GM19395 (cell line): Measurements from ENCODE around the gene KBTBD3.
A peak's percentile ranks its signal among the peaks of the same experiment; 100 is the strongest.

Source experiments
- ATAC-seq: cut with Tn5 transposase; IDR thresholded peaks from one replicate; pipeline ENCODE4 v1.9.1; 2021; ENCODE audit warnings: mild to moderate bottlenecking, moderate library complexity; ENCODE audit not compliant: unreplicated experiment

The KBTBD3 gene, protein sequence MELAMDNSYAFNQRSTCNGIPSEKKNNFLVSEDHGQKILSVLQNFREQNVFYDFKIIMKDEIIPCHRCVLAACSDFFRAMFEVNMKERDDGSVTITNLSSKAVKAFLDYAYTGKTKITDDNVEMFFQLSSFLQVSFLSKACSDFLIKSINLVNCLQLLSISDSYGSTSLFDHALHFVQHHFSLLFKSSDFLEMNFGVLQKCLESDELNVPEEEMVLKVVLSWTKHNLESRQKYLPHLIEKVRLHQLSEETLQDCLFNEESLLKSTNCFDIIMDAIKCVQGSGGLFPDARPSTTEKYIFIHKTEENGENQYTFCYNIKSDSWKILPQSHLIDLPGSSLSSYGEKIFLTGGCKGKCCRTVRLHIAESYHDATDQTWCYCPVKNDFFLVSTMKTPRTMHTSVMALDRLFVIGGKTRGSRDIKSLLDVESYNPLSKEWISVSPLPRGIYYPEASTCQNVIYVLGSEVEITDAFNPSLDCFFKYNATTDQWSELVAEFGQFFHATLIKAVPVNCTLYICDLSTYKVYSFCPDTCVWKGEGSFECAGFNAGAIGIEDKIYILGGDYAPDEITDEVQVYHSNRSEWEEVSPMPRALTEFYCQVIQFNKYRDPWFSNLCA

DNA sequence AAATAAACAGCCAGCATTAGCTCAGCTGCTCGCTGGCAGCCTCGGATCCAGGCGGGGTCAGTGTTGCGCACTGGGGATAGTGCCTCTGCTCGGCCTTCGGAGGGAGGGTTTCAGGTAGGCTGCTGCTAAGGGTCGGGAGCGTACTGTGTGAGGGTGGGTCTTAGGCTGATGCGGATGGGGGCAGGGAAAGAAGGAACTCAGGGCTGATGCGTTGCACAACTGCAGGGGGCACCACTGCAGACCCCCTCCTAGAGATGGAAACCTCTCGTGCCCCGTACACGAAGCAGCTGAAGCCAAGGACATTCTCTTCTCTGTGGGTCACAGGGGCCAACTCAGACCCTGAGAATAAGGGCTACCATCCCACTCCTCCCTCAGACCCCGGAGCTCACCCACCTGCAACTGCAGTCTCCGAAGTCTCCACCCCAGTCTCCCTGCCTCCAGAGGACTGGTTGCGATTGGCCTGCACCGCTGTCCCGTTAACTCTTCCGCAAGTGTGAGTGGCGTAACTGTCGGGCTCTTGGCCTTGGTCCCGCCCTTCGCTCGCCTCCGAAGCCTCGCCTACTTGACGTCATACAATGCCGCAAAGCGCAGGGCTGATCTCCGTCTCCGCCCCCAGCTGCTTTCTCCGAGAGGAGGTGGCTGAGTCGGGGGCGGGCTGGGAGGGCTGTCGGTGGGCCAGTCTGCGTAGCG is at the start of gene KBTBD3:
TSS of gene KBTBD3 (minus strand) at position 429 of the 690 bp plus-strand sequence. CDS start 18,250 bp downstream, outside the sequence.
- peak; percentile 95 for ATAC-seq

DNA sequence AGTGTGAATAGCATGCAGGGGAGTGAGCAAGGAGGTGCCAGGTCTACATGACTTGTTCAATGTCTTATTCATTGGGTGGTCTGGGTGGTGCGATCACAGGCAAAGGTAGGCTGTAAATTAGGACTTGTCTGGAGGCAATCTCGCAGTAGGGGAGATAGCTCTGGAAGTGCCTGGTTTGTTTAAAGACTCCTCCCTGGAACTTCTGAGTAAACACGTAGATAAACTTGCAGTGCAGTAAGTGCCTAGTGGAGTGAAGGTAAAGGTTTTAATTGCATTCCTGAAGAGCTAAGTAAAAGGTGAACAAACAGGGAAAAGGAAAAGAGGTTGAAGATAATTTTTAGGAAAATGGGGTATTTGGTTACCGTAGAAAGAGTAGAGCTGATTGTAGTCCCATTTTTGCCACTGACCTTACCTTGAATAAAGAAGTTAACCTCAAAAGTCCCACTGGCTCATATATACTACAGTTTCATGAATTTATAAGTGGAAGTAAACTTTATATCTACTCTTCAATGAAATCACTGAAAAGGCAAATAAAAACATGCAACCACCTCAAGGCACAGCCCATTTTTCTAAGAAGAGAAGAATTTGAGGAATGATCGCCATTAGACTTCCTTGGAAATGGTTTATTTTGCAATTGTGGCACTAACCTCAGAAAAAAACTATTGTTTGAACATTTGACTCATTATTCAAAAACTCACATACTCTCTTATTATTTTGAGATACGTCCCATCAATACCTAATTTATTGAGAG is 44.6 kb upstream of the KBTBD3 start:
- ATAC-seq, result no peak

DNA sequence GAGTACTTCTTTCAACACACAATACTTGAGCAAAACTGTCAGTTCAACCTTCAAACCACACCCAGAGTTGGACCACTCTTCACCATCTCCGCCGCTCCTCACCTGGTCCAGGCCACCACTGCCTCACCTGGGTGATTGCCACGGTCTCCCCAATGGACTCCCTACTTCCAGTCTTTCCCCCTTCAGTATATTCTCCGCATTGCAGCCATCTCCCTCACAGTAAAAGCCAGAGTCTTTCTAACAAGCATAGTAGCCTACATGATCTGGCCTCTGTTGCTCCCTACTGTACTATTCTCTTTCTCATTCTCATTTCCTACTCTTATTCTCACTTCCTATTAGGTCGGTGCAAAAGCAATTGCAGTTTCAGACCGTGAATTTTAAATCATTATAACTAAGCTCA is 28.8 kb upstream of the KBTBD3 start:
- peak; percentile 61 for ATAC-seq

DNA sequence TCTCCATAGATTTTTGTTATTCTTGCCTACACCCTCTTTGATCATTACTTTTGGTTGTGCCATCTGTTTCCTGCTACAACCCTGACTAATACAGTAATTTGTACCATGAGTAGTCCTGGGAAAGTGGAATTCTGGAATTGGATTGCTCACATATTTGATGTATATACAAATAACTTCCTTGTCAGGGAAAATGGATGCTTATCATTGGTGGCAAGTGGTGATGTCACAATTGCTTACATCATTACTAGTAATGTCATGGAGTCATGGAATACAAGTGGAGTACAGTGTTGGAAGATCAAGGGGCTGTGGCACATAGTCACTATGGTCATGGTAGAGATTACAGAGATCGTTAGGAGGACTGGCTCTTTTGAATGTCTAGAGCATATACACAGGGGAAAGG is 24.7 kb upstream of the KBTBD3 start:
- no peak for ATAC-seq

DNA sequence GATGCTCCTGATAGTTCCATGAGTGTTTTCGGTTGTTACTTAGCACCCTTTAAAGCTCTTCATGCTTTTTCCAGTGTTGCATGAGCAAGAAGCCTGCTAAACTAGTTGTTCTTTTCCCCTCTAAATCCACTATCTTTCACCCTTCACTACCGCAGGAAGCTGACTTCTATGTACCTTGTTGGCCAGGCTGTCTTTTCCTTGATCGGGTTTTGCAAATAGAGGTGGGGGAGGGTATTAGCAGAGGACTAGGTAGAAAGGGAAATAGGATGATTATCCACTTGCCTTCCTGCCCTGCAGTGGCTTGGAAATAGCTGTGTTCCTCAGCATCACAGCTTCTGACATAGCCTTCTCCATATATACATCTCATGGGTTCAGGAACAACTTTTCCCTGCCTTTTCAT is 24.2 kb upstream of the KBTBD3 start:
- ATAC-seq, result no peak

DNA sequence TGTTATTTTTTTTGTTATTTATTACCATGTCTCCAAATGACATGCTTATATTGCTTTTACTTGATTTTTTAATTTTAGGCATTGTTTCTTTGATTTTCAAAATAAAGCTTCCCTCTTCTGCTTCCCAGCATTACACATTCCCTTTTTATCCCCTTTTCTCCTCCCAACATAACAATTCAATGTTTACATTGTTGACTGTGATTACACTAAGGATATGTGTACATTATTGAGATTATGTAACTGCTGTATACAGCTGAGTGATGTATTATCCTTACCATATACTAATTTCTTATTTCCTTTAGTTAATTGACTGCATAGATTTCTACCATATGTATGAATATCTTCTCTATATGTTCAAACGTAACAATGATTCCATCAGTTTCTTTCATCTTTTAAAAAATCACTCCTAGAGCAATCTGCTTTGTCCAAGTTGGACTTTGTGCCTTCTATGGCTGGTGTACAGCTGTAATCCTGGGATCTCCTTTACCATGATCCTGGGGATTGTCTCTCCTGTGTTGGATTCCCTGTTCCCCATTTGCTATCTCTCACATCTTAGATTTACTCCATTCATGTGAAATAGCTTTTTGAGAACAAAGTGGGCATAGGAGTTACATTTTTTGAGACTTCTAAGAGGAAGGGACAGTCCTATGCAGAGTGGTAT is 21.9 kb upstream of the KBTBD3 start:
- no peak for ATAC-seq

DNA sequence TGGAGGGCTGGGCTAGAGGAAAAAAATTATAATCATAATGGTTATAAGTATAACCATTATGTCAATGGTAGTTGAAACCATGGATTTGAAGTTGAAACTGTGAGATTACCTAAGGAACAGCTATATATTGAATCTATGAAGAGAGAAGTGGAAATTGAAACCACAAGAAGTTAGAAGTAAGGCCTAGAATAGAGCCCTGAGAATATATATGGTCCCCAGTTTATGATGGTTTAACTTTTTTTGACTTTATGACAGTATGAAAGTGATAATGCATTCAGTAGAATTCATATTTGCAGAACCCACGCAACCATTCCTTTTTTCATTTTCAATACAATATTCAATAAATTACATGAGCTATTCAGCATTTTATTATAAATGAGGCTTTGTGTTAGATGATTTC is 15.3 kb upstream of the KBTBD3 start:
- peak; percentile 33 for ATAC-seq

DNA sequence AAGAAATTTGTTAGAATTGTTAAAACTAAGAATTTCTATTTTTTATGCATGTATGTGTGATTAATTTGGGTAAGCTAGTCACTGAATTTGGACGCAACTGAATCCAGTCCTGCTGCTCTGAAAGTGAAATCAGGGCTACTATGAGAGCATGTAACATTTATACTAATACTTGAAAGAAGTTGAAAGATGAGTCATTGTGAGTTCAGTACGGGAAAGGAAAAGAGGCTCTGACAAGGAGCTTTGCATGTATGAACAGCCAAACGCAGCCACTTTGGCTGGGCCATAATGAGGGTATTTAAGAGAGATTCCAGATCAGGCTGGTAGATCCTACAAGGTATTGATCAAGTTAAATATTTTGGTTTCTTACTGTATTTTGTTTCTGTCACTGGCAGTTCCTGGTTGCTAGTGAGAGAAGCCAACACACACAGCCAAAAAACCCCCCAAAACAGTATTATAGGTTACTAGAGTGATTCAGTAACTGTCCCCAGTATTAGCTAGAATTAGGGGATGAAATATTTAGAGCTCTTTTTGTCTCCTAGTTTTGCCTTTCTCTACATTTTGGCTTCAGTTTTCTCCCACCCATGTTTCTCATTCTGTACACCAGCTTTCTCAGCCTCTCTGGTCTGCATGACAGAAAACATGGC is 14.5 kb upstream of the KBTBD3 start:
- ATAC-seq, result peak; percentile 98

DNA sequence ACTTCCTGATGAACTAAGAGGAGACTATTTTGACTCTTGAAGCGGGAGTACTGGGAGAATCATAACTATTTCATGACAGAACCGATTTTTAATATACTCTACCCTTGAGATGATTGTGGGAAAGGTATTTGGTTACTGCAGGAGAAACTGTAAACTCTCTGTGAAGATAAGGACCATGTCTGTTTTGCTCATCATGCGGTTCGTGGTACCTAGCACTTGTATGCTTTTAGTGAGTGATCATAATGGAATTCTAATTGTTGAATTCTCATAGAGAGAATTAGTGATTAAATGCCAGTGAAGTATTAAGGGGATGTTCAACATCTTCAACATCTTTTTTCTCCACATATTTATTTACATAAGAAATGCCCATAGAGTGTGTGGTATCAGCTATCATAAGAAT is 11.7 kb upstream of the KBTBD3 start:
- no peak for ATAC-seq

DNA sequence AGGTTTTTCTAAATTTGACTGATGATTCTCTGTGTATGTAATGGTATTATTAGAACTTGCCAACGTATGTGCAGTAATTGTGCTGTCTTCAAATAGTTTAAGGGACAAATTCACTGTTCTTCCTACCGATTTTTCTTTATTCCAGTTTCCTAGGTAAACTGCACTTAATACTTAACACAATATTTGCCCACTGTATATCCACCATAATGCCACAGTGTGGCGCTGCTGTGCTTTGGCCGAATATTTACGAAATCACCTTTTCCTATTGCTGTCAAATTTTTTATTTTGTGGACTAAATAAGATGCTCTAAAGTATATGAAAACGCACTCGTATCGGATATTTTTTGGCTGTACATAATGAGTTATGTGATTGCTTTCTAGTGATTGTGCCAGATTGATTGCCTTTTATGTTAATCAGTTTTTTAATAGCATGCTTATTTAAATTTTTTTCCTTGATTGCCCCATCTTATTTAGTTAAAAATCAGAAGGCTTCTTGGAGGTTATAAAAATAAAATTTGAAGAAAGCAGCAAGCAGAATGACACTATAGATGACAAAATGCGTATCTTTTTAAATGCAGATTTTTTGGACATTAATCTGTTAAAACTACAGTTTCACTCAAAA is 10.8 kb upstream of the KBTBD3 start:
- peak; percentile 27 for ATAC-seq

DNA sequence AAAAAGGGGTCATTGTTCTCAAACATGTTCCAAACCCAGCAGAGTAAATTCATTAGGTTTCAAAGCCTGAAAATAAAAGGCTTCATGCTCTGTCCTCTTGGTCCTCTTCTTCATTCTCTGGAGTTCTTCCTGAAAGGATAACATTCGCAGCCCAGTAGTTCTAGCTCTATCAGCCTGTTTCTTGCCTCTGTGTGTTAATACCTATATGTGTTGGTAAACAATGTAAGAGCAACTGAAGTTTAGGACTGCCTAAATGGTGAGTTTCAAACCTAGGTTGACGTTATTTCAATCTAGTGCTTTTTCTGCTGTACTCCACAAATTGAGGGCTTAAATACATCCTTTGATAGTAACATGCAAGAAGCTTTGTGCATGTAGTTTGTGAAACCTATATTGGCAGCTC is 9.7 kb upstream of the KBTBD3 start:
- no peak for ATAC-seq

DNA sequence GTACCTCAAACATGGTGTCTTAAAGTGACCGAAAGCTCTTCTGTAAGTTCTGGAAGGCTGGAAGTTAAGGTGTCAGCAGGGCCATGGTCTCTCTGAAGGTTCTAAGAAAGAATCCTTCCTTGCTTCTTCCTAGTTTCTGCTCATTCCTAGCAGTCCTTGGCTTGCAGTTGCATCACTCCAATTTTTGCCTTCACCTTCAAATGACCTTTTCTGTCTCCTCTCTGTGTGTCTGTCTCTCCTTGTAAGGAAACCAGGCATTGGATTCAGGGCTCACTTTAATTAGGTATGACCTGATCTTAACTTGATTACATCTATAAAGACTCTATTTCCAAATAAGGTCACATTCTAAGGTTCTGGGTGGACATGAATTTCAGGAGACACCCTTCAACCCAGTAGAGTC is 9.0 kb upstream of the KBTBD3 start:
- no peak for ATAC-seq

DNA sequence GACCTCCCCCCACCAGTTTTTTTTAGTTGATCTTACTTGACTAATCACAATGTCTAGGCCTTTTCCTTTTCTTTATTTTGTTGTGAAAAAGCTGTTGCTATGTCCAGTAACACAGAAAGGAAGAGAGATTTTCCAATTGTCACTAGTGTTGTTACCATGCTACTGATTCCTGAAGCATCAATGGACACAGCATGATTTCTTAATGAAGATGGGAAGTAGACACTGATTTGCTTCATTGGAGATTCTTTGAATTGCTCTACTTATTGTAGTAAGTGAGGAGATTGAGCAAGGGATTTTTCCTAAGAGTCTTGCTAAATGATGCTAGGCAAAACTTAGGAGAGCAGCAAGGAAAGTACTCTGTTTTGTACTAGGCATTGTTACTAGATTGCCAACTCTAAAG is 4.9 kb upstream of the KBTBD3 start:
- no peak for ATAC-seq

DNA sequence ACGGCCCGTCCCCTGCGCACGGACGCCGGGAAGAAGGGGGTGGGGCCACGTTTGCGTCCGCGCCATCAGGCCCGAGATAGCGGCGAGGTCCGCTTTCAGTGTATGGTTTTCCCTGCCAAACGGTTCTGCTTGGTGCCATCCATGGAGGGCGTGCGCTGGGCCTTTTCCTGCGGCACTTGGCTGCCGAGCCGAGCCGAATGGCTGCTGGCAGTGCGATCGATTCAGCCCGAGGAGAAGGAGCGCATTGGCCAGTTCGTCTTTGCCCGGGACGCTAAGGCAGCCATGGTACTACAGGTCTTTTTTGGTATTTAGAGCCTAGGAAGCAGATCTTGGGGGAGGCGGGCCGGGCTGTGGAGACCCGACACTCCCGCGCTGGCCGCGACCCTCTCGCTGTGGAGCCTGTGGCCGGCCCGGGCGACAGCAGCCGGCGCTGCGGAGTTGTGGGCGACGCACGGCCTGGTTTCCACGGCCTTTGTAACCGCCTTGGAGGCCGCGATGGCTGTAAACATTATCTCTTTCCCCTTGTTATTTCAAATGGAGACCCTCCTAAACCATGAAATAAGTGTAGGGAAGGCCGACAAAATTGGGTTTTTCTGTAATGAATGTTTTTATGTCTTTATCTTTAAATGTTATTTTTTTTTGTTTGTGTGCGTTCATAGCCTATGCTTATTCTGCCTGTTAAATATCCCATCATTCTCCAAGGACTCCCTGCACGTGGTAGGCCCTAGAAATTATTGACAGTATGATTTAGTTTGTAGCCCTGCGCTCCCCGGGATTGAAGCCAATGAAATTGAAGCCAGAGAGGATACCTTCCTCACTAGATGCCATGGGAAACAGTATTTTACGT is 685 bp upstream of the KBTBD3 start, which contains the start of gene AASDHPPT:
TSS of gene AASDHPPT (plus strand) at position 54 of the 847 bp plus-strand sequence. CDS start at position 103, 49 bp downstream.
- ATAC-seq, result peak; percentile 32

DNA sequence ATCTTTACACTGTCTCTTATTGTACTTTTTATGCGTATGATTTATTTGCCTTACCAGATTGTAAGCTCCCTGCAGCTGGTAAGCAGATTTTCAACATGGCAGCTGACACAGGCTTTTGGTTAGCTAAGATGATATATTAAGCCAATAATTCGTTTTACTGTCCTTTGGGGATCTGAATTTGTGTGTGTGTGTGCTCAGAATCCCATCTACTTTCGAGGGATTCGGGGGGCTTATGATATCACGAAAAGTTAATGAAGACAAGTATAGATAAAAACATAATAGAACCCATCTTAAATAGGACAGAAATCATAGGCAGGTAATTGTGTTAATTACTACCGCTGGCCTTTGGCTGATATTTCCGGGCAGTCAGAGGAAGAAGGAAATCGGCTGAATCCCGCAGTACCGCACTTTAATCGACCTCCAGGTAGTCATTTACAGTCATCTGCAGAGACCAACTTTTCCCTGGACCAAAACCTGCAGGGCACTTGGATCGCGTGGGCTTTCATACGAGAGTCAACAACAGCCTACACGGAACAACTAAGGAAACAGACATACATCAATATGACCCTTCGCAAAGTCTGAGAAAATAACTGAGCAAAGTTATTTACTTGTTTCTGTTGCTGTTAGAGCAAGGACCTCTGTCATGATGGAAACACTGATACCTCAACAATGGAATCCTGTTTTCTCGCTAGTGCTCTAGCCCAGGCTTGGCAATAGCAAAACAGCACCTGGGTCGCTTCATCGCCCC is 802 bp downstream of the KBTBD3 start:
- peak; percentile 0 for ATAC-seq

DNA sequence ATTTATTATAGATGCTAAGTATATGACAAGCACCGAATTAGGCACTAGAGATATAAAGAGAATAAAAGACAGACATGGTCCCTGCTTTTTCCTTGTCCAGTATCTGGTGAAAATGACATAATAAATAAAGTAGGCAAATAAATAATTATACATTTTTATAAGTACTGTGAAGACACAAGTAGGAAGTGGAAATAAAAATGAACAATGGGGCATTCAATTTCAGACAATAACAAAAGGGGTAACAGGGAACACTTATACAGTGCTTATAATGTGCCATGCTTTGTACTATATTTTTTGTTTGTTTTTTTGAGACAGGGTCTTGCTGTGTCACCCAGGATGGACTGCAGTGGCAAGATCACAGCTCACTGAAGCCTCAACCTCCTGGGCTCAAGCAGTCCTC is 4.3 kb downstream of the KBTBD3 start:
- no peak for ATAC-seq

DNA sequence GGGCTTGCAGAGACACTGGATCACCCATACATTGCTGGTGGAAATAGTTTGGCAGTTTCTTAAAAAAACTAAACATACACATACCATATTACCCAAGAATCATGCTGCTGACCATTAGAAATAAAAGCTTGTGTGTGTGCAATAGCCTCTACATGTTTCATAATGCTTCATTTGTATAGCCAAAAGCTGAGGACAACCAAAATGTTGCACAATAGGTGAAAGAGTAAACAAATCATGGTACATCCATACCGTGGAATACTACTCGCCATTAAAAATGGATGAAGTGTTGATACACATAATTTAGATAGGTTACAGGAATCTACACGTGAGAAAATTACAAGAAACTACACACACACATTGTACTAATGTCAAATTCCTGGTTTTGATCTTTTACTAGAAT is 6.5 kb downstream of the KBTBD3 start:
- ATAC-seq, result no peak

DNA sequence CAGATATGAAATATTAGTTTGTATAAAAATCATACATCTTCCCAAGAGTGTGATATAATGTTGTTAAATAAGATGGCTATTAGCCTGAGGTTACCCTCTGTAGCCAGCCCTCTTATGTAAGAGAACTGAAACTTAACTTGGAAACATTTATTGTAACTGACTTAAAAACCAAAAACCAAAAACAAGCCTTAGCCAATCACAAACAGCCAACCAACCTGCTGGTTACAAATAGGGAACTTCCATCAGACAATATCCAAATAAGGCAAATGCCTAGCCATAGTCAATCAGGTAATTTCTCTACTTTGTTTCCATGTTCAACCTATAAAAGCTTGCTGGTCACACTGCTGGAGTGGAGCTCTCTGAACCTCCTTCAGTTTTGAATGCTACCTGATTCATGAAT is 14.1 kb downstream of the KBTBD3 start:
- peak; percentile 71 for ATAC-seq
